ENCODE results near the gene FAM131C.

- TF ChIP-seq CTCF (conservative IDR thresholded peaks at IDR 0.05) (no peak), EZH2 (IDR thresholded peaks at IDR 0.05; ENCODE audit: low read depth) (no peak)
Measured at GRCh38 chr1:16017076-16017460, 56.4 kb downstream of the FAM131C start.
